ENCODE data around the gene CEP70.
"Not testable (repeated sequence)": the region's sequence is repeated elsewhere in the genome, so short reads cannot be mapped to it uniquely, and the experiment has no call there.

CEP70 gene

GRCh38 chr3:138455801-138456716 is 138.0 kb downstream of the CEP70 start:
- no peak overlapping the region for H2AFZ ChIP-seq (ENCODE audit: insufficient read depth, low read length, poor library complexity)
- H4K12ac ChIP-seq (ENCODE audit: low read depth, low read length) = no peak overlapping the region
- WGBS (ENCODE audit: extremely low coverage, insufficient coverage, insufficient read length) = no CpG with 5 or more reads among the region's 13 CpGs

GRCh38 chr3:138453940-138454339 is 140.1 kb downstream of the CEP70 start:
- not testable (repeated sequence) for H3K27me3 ChIP-seq (ENCODE audit: insufficient read depth, low read length); H3K27ac ChIP-seq (ENCODE audit: low read depth, low read length); DNase-seq; H3K9me3 ChIP-seq (ENCODE audit: insufficient read depth, low read depth, low read length); H4K91ac ChIP-seq (ENCODE audit: low read depth, low read length); H4K8ac ChIP-seq (ENCODE audit: low read depth, low read length); H3K79me2 ChIP-seq (ENCODE audit: control insufficient read depth, insufficient read depth, low read length, poor library complexity); H3K18ac ChIP-seq (ENCODE audit: low read length); H2BK5ac ChIP-seq (ENCODE audit: low read depth, low read length, poor library complexity); H3K4ac ChIP-seq (ENCODE audit: low read depth, low read length); H3K4me2 ChIP-seq (ENCODE audit: low read length); H4K12ac ChIP-seq (ENCODE audit: low read depth, low read length); H2AK5ac ChIP-seq (ENCODE audit: low read length); H3K23ac ChIP-seq (ENCODE audit: low read length); H2BK120ac ChIP-seq (ENCODE audit: insufficient read depth, low read length, poor library complexity); H3K4me3 ChIP-seq (ENCODE audit: low read depth, low read length); H2AFZ ChIP-seq (ENCODE audit: insufficient read depth, low read length, poor library complexity); H3K36me3 ChIP-seq (ENCODE audit: control insufficient read depth in 1 of 2, insufficient read depth in 2 of 2, low read length in 2 of 2); H3K14ac ChIP-seq (ENCODE audit: low read length); H3K79me1 ChIP-seq (ENCODE audit: low read length); H2BK12ac ChIP-seq (ENCODE audit: low read length); H3K9ac ChIP-seq (ENCODE audit: low read length)
- peaks cover 13 to 27% of the 10 kb centered on the region in 2 experiments for H3K4me1 ChIP-seq (ENCODE audit: control insufficient read depth in 1 of 2, insufficient read depth in 2 of 2, low read length in 2 of 2)
- no CpG with 5 or more reads among the region's 8 CpGs for WGBS (ENCODE audit: extremely low coverage, insufficient coverage, insufficient read length)

More at GRCh38 chr3:138455801-138456716, 138.0 kb downstream of the CEP70 start:
- H3K18ac ChIP-seq (ENCODE audit: low read length) = no peak overlapping the region
- peaks cover 3% of the 10 kb centered on the region for H3K9me3 ChIP-seq (ENCODE audit: insufficient read depth, low read depth, low read length)
- no peak for DNase-seq
- H3K27ac ChIP-seq (ENCODE audit: low read depth, low read length) = no peak overlapping the region
- H3K36me3 ChIP-seq (ENCODE audit: control insufficient read depth in 1 of 2, insufficient read depth in 2 of 2, low read length in 2 of 2) = peaks cover 4 to 6% of the 10 kb centered on the region in 2 experiments
- peaks cover 8 to 22% of the 10 kb centered on the region in 2 experiments for H3K4me1 ChIP-seq (ENCODE audit: control insufficient read depth in 1 of 2, insufficient read depth in 2 of 2, low read length in 2 of 2)
- H3K14ac ChIP-seq (ENCODE audit: low read length) = no peak overlapping the region
- H3K27me3 ChIP-seq (ENCODE audit: insufficient read depth, low read length) = no peaks in the 10 kb centered on the region
- no peak overlapping the region for H2AK5ac ChIP-seq (ENCODE audit: low read length)
- H3K4me2 ChIP-seq (ENCODE audit: low read length) = no peak overlapping the region
- H3K4me3 ChIP-seq (ENCODE audit: low read depth, low read length) = peak overlapping the region; percentile 49
- H3K79me2 ChIP-seq (ENCODE audit: control insufficient read depth, insufficient read depth, low read length, poor library complexity) = no peaks in the 10 kb centered on the region
- H3K9ac ChIP-seq (ENCODE audit: low read length) = no peak overlapping the region
- no peak overlapping the region for H2BK120ac ChIP-seq (ENCODE audit: insufficient read depth, low read length, poor library complexity)
- H3K23ac ChIP-seq (ENCODE audit: low read length) = no peak overlapping the region
- no peak overlapping the region for H2BK5ac ChIP-seq (ENCODE audit: low read depth, low read length, poor library complexity)
- H4K8ac ChIP-seq (ENCODE audit: low read depth, low read length) = no peak overlapping the region
- H3K4ac ChIP-seq (ENCODE audit: low read depth, low read length) = no peak overlapping the region
- H2BK12ac ChIP-seq (ENCODE audit: low read length) = no peak overlapping the region
- H3K79me1 ChIP-seq (ENCODE audit: low read length) = no peaks in the 10 kb centered on the region
- H4K91ac ChIP-seq (ENCODE audit: low read depth, low read length) = no peak overlapping the region

DNA sequence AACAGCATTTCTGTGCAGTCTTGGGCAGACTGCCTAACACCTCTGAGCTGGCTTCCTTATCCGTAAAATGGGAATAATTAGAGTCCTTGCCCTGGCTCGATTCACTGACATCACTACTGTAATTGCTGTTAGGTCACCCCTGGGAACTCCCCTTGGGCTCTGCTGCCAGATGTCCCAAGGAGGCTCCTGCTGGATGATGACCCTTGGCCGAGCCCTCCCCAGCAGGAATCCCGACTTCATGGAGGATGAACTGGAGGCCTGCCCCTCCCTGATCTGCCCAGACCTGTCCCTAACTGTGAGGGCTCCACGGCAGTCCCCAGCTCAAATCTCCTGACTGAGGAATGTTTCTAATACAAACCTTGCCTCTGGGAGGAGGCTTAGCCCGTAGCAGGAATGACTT is 141.6 kb downstream of the CEP70 start:
- Histone ChIP-seq H3K23ac (ENCODE audit: low read length) (no peak overlapping the region), H2BK5ac (ENCODE audit: low read depth, low read length, poor library complexity) (no peak overlapping the region)

GRCh38 chr3:138451595-138452162 is 142.4 kb downstream of the CEP70 start:
- Histone ChIP-seq H4K91ac (ENCODE audit: low read depth, low read length) (peak overlapping the region; percentile 23), H3K4me2 (ENCODE audit: low read length) (no peak overlapping the region), H3K18ac (ENCODE audit: low read length) (no peak overlapping the region), H2AFZ (ENCODE audit: insufficient read depth, low read length, poor library complexity) (no peak overlapping the region), H3K4me1 (ENCODE audit: control insufficient read depth in 1 of 2, insufficient read depth in 2 of 2, low read length in 2 of 2) (peaks cover 13 to 20% of the 10 kb centered on the region in 2 experiments), H3K27me3 (ENCODE audit: insufficient read depth, low read length) (no peaks in the 10 kb centered on the region), H2BK5ac (ENCODE audit: low read depth, low read length, poor library complexity) (no peak overlapping the region), H3K79me2 (ENCODE audit: control insufficient read depth, insufficient read depth, low read length, poor library complexity) (no peaks in the 10 kb centered on the region), H2BK120ac (ENCODE audit: insufficient read depth, low read length, poor library complexity) (no peak overlapping the region), H2AK5ac (ENCODE audit: low read length) (peak overlapping the region; percentile 78), H3K23ac (ENCODE audit: low read length) (no peak overlapping the region), H3K4me3 (ENCODE audit: low read depth, low read length) (no peak overlapping the region), H2BK12ac (ENCODE audit: low read length) (peak overlapping the region; percentile 4), H3K36me3 (ENCODE audit: control insufficient read depth in 1 of 2, insufficient read depth in 2 of 2, low read length in 2 of 2) (no peaks in the 10 kb centered on the region), H3K79me1 (ENCODE audit: low read length) (no peaks in the 10 kb centered on the region), H3K4ac (ENCODE audit: low read depth, low read length) (no peak overlapping the region), H4K12ac (ENCODE audit: low read depth, low read length) (peak overlapping the region; percentile 43), H3K27ac (ENCODE audit: low read depth, low read length) (no peak overlapping the region), H4K8ac (ENCODE audit: low read depth, low read length) (peak overlapping the region; percentile 26), H3K9me3 (ENCODE audit: insufficient read depth, low read depth, low read length) (no peaks in the 10 kb centered on the region), H3K14ac (ENCODE audit: low read length) (no peak overlapping the region), H3K9ac (ENCODE audit: low read length) (no peak overlapping the region)
- peak in 1 of 2 donors; percentile 48 for DNase-seq
- no CpG with 5 or more reads among the region's 43 CpGs for WGBS (ENCODE audit: extremely low coverage, insufficient coverage, insufficient read length)

More for the DNA sequence above, 141.6 kb downstream of the CEP70 start:
- Histone ChIP-seq H2AFZ (ENCODE audit: insufficient read depth, low read length, poor library complexity) (no peak overlapping the region), H3K18ac (ENCODE audit: low read length) (no peak overlapping the region), H3K79me1 (ENCODE audit: low read length) (no peaks in the 10 kb centered on the region), H3K4me2 (ENCODE audit: low read length) (no peak overlapping the region), H3K4me1 (ENCODE audit: control insufficient read depth in 1 of 2, insufficient read depth in 2 of 2, low read length in 2 of 2) (peaks cover 13 to 27% of the 10 kb centered on the region in 2 experiments), H3K79me2 (ENCODE audit: control insufficient read depth, insufficient read depth, low read length, poor library complexity) (no peaks in the 10 kb centered on the region), H3K4ac (ENCODE audit: low read depth, low read length) (no peak overlapping the region), H2BK120ac (ENCODE audit: insufficient read depth, low read length, poor library complexity) (no peak overlapping the region), H2BK12ac (ENCODE audit: low read length) (no peak overlapping the region), H3K27ac (ENCODE audit: low read depth, low read length) (no peak overlapping the region), H2AK5ac (ENCODE audit: low read length) (no peak overlapping the region), H4K12ac (ENCODE audit: low read depth, low read length) (no peak overlapping the region), H3K9ac (ENCODE audit: low read length) (no peak overlapping the region), H4K8ac (ENCODE audit: low read depth, low read length) (peak overlapping the region; percentile 30), H4K91ac (ENCODE audit: low read depth, low read length) (no peak overlapping the region), H3K9me3 (ENCODE audit: insufficient read depth, low read depth, low read length) (peaks cover 1% of the 10 kb centered on the region), H3K14ac (ENCODE audit: low read length) (peak overlapping the region; percentile 37), H3K4me3 (ENCODE audit: low read depth, low read length) (no peak overlapping the region), H3K27me3 (ENCODE audit: insufficient read depth, low read length) (no peaks in the 10 kb centered on the region), H3K36me3 (ENCODE audit: control insufficient read depth in 1 of 2, insufficient read depth in 2 of 2, low read length in 2 of 2) (peaks cover 0 to 2% of the 10 kb centered on the region in 2 experiments)
- DNase-seq = peak; percentile 49 to 54
- WGBS (ENCODE audit: extremely low coverage, insufficient coverage, insufficient read length) = no CpG with 5 or more reads among the region's 6 CpGs

Measured in trophoblast cell (in vitro differentiated cells and primary cell).